Breast epithelium (tissue), 4 donors: ENCODE measurements around the gene KMT5C. TPM values are rescaled to one million over a fixed set of nuclear protein-coding genes. Genes with fewer than 3 reads are reported as not detected.

Experiments
- DNase-seq, 2 donors: peaks; one replicate each; pipeline ENCODE4 v3.0.0-alpha.2; 2019; ENCODE audit warnings: low spot score in 2 of 2
- H3K27ac ChIP-seq, 2 donors: fragments of 200-600 bp; sonication (generic) in 1 of 2; one replicate each; pipeline ENCODE4 v1.5.1; 2016 to 2019; ENCODE audit warnings: mild to moderate bottlenecking in 1 of 2
- H3K27me3 ChIP-seq, 2 donors: fragments of 200-600 bp; sonication (generic) in 1 of 2; one replicate each; pipeline versions ENCODE4 v1.5.1 to v1.6.0; 2017 to 2019; ENCODE audit warnings: control low read depth in 1 of 2, mild to moderate bottlenecking in 1 of 2
- H3K36me3 ChIP-seq: fragments of 200-600 bp; one replicate; pipeline ENCODE4 v1.5.1; 2019
- H3K4me1 ChIP-seq, 2 donors: fragments of 200-600 bp; sonication (generic); one replicate each; pipeline ENCODE4 v1.5.1; 2016 to 2019; ENCODE audit warnings: control low read depth in 1 of 2
- H3K4me3 ChIP-seq, 3 donors: fragments of 200-600 bp; sonication (generic); 1 replicate in 2 of 3; 2 replicates in 1 of 3; pipeline ENCODE4 v1.5.1; 2016 to 2019; ENCODE audit warnings: mild to moderate bottlenecking in 3 of 3, moderate library complexity in 2 of 3
- H3K9me3 ChIP-seq, 2 donors: fragments of 200-600 bp; sonication (generic) in 1 of 2; one replicate each; pipeline ENCODE4 v1.5.1; 2016 to 2019; ENCODE audit warnings: control low read depth in 1 of 2
- POLR2A ChIP-seq: fragments of 450-650 bp; IDR thresholded peaks from one replicate; pipeline ENCODE4 v1.6.1; 2016; ENCODE audit warnings: antibody characterized with exemption, mild to moderate bottlenecking, moderate library complexity
- POLR2AphosphoS5 ChIP-seq, 3 donors: sonication (generic); formaldehyde crosslinking; IDR thresholded peaks; one replicate each; pipeline ENCODE4 v1.6.1; 2017; ENCODE audit warnings: antibody characterized with exemption in 3 of 3
- intact Hi-C: fragments of 100-400 bp; cut with DNase I; formaldehyde crosslinking; loops from one replicate; pipeline ENCODE4 v1.15.1; 2023; ENCODE audit warnings: low total_unique reads
- total RNA-seq, 3 donors: library from RNA; depleted of rRNA; stranded (reverse); fragments of >200 nt; gene quantifications; one replicate each; pipeline ENCODE4 v1.1.0, GENCODE V29; 2016
- TF ChIP-seq, protein P1 (sequence below), 3 donors: fragments of 450-650 bp; IDR thresholded peaks; one replicate each; pipeline ENCODE4 v1.5.1; 2016 to 2017; ENCODE audit warnings: antibody characterized with exemption in 3 of 3, mild to moderate bottlenecking in 3 of 3, moderate library complexity in 3 of 3

KMT5C gene
- total RNA-seq, 3 donors from 2014 or later: 6.1 to 20.8 (median 18.4) TPM

- H3K36me3 ChIP-seq: no peaks in the 10 kb centered on the region
- no peak for DNase-seq
- H3K4me3 ChIP-seq: no peak overlapping the region
- no peak overlapping the region for H3K27ac ChIP-seq
- peaks cover 0 to 4% of the 10 kb centered on the region in 2 donors for H3K4me1 ChIP-seq
- TF ChIP-seq, protein P1, sequence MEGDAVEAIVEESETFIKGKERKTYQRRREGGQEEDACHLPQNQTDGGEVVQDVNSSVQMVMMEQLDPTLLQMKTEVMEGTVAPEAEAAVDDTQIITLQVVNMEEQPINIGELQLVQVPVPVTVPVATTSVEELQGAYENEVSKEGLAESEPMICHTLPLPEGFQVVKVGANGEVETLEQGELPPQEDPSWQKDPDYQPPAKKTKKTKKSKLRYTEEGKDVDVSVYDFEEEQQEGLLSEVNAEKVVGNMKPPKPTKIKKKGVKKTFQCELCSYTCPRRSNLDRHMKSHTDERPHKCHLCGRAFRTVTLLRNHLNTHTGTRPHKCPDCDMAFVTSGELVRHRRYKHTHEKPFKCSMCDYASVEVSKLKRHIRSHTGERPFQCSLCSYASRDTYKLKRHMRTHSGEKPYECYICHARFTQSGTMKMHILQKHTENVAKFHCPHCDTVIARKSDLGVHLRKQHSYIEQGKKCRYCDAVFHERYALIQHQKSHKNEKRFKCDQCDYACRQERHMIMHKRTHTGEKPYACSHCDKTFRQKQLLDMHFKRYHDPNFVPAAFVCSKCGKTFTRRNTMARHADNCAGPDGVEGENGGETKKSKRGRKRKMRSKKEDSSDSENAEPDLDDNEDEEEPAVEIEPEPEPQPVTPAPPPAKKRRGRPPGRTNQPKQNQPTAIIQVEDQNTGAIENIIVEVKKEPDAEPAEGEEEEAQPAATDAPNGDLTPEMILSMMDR (IDR thresholded peaks at IDR 0.05): no peak
- TF ChIP-seq POLR2AphosphoS5 (IDR thresholded peaks at IDR 0.05) (no peak), POLR2A (no peak)
- H3K9me3 ChIP-seq: no peaks in the 10 kb centered on the region
- intact Hi-C loops: no loop called here
- H3K27me3 ChIP-seq: peaks cover 0 to under 1% of the 10 kb centered on the region in 2 donors
Observed at GRCh38 chr19:55379174-55379573, 39.5 kb downstream of the KMT5C start.

DNA sequence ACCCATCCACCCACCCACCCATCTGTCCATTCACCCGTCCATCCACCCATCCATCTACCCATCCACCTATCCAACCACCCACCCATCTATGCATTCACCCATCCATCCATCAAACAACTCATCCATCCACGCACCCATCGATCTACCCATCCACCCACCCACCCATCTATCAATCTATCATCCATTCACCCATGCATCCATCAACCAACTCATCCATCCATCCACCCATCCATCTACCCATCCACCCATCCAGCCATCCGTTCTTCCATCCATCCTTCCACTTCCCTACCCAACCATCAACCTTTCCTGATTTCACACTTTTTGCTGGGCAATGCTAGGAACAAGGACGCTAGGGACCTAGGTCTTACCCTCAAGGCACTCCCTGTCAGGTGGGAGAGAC, 42.3 kb downstream of the KMT5C start:
- H3K27ac ChIP-seq: no peak overlapping the region
- intact Hi-C loops: loop anchor here (1.0 to 5.0 kb wide), 2 partner anchors 76 to 865 kb away; no protein-coding TSS in a partner anchor
- H3K36me3 ChIP-seq: no peaks in the 10 kb centered on the region
- no peak overlapping the region for H3K4me3 ChIP-seq
- no peaks in the 10 kb centered on the region for H3K27me3 ChIP-seq
- TF ChIP-seq POLR2AphosphoS5 (IDR thresholded peaks at IDR 0.05) (no peak), POLR2A (no peak)
- TF ChIP-seq, protein P1 (IDR thresholded peaks at IDR 0.05): no peak
- no peaks in the 10 kb centered on the region for H3K9me3 ChIP-seq
- DNase-seq: no peak
- H3K4me1 ChIP-seq: peaks cover 5 to 9% of the 10 kb centered on the region in 2 donors

- TF ChIP-seq, protein P1 (IDR thresholded peaks at IDR 0.05): no peak
- no peak for TF ChIP-seq POLR2A
- no peak for TF ChIP-seq POLR2AphosphoS5 (IDR thresholded peaks at IDR 0.05)
- intact Hi-C loops: loop anchor here (1.0 to 5.0 kb wide), 2 partner anchors 76 to 865 kb away; no protein-coding TSS in a partner anchor
- peak overlapping the region in 1 of 3 donors; percentile 77 for H3K4me3 ChIP-seq
Observed at GRCh38 chr19:55382522-55383054, 42.9 kb downstream of the KMT5C start.

GRCh38 chr19:55383279-55384130, 43.8 kb downstream of the KMT5C start:
- no peaks in the 10 kb centered on the region for H3K9me3 ChIP-seq
- intact Hi-C loops: loop anchor here (5.0 kb wide), 1 partner anchor 866 kb away; no protein-coding TSS in a partner anchor
- TF ChIP-seq POLR2A: no peak
- TF ChIP-seq, protein P1 (IDR thresholded peaks at IDR 0.05): peak in 1 of 3 donors; percentile 23
- H3K27me3 ChIP-seq: no peaks in the 10 kb centered on the region
- H3K4me1 ChIP-seq: peaks cover 17 to 23% of the 10 kb centered on the region in 2 donors
- peak overlapping the region; percentile 77 to 89 (median 85) for H3K4me3 ChIP-seq
- DNase-seq: peak in 1 of 2 donors; percentile 37
- H3K27ac ChIP-seq: peak overlapping the region; percentile 91 to 96
- no peaks in the 10 kb centered on the region for H3K36me3 ChIP-seq

More at GRCh38 chr19:55382522-55383054, 42.9 kb downstream of the KMT5C start:
- no peak for DNase-seq
- H3K36me3 ChIP-seq: no peaks in the 10 kb centered on the region
- no peaks in the 10 kb centered on the region for H3K9me3 ChIP-seq
- H3K27me3 ChIP-seq: no peaks in the 10 kb centered on the region
- H3K4me1 ChIP-seq: peaks cover 8 to 14% of the 10 kb centered on the region in 2 donors
- no peak overlapping the region for H3K27ac ChIP-seq
